CD4-positive, alpha-beta T cell (primary cell): ENCODE results near the gene ESRRG. TPM values are rescaled to one million over a fixed set of nuclear protein-coding genes. Genes with fewer than 3 reads are reported as not detected.

ENCODE experiments used
- ATAC-seq: fragments of 200-7000 bp; cut with Tn5 transposase; one replicate; pipeline ENCODE4 v1.10.0; 2022; ENCODE audit warnings: mild to moderate bottlenecking; ENCODE audit not compliant: poor library complexity
- CTCF ChIA-PET: fragments of 350-600 bp; sonication (Branson Sonifier 250); formaldehyde crosslinking; loops from one replicate; lab custom pipeline; 2021; ENCODE audit warnings: antibody characterized with exemption, inconsistent platforms; lab: Charles Lee
- POLR2A ChIA-PET: fragments of 350-600 bp; sonication (Branson Sonifier 250); formaldehyde crosslinking; loops from one replicate; lab custom pipeline; 2021; ENCODE audit warnings: antibody characterized with exemption, inconsistent platforms; lab: Charles Lee
- DNase-seq, 14 experiments: peaks; one replicate each; pipeline ENCODE4 v3.0.0-alpha.2; 2013 to 2020; ENCODE audit warnings: mixed read lengths in 2 of 14
- H3K27ac ChIP-seq, 2 donors: one replicate each; pipeline versions ENCODE4 v1.5.1 to v1.7.0; 2013; ENCODE audit warnings: low read length in 2 of 2, low read depth in 1 of 2, mild to moderate bottlenecking in 1 of 2
- H3K27me3 ChIP-seq, 2 experiments: 1 replicate in 1 of 2; 2 replicates in 1 of 2; pipeline versions ENCODE4 v1.6.1 to v1.7.0; 2013; ENCODE audit warnings: low read length in 2 of 2, control low read depth in 1 of 2, mild to moderate bottlenecking in 1 of 2, moderate library complexity in 1 of 2; ENCODE audit not compliant: insufficient read depth in 2 of 2, control insufficient read depth in 1 of 2
- H3K36me3 ChIP-seq: one replicate; pipeline ENCODE4 v1.6.1; 2013; ENCODE audit warnings: low read length, control low read depth; ENCODE audit not compliant: insufficient read depth
- H3K4me1 ChIP-seq: one replicate; pipeline ENCODE4 v1.6.1; 2013; ENCODE audit warnings: low read length, control low read depth; ENCODE audit not compliant: insufficient read depth
- H3K4me3 ChIP-seq: one replicate; pipeline ENCODE4 v1.5.1; 2013; ENCODE audit warnings: mild to moderate bottlenecking, low read length, moderate library complexity
- H3K9me3 ChIP-seq, 2 experiments: 1 replicate in 1 of 2; 2 replicates in 1 of 2; pipeline versions ENCODE4 v1.6.1 to v1.7.0; 2013; ENCODE audit warnings: low read length in 2 of 2, mild to moderate bottlenecking in 2 of 2, control low read depth in 1 of 2, moderate library complexity in 1 of 2; ENCODE audit not compliant: control insufficient read depth in 1 of 2, insufficient read depth in 1 of 2
- H3K27ac Mint-ChIP-seq: one replicate; pipeline ENCODE4 v1.8.0; 2020; ENCODE audit warnings: mixed read lengths
- H3K27me3 Mint-ChIP-seq: one replicate; pipeline ENCODE4 v1.8.0; 2021; ENCODE audit warnings: mixed read lengths
- H3K36me3 Mint-ChIP-seq: one replicate; pipeline ENCODE4 v1.8.0; 2021; ENCODE audit warnings: low read depth, mixed read lengths
- H3K4me1 Mint-ChIP-seq: one replicate; pipeline ENCODE4 v1.8.0; 2021; ENCODE audit warnings: low read depth, mixed read lengths
- H3K4me3 Mint-ChIP-seq: one replicate; pipeline ENCODE4 v1.8.0; 2020; ENCODE audit warnings: mild to moderate bottlenecking, mixed read lengths
- H3K9me3 Mint-ChIP-seq: one replicate; pipeline ENCODE4 v1.8.0; 2020; ENCODE audit warnings: mixed read lengths
- CTCF ChIP-seq: fragments of 200-600 bp; IDR thresholded peaks from one replicate; pipeline ENCODE4 v1.8.0; 2022; ENCODE audit warnings: antibody characterized with exemption, mild to moderate bottlenecking
- intact Hi-C, 2 experiments: fragments of 100-400 bp; cut with DNase I in 1 of 2; cut with micrococcal nuclease in 1 of 2; formaldehyde crosslinking; loops; one replicate each; pipeline versions ENCODE4 v1.15.1 to v1.9.0; 2023 to 2025; cut with DNase I, micrococcal nuclease
- total RNA-seq, 174 experiments: library from RNA in 2 of 174; stranded (reverse) in 2 of 174; gene quantifications; one replicate each; pipeline ENCODE4 v1.2.3 and lab custom pipeline; 2021 to 2026

Gene ESRRG
- total RNA-seq, 2 experiments from 2014 or later, result not detected

- Mint-ChIP-seq H3K27me3 (no peaks in the 10 kb centered on the region), H3K36me3 (no peaks in the 10 kb centered on the region), H3K27ac (no peak overlapping the region), H3K4me1 (no peaks in the 10 kb centered on the region), H3K4me3 (no peak overlapping the region), H3K9me3 (no peaks in the 10 kb centered on the region)
- Histone ChIP-seq H3K4me1 (no peaks in the 10 kb centered on the region), H3K27ac (no peak overlapping the region), H3K9me3 (no peaks in the 10 kb centered on the region), H3K4me3 (no peak overlapping the region), H3K27me3 (no peaks in the 10 kb centered on the region), H3K36me3 (no peaks in the 10 kb centered on the region)
- ATAC-seq (no peak), DNase-seq (no peak)
- no peak for TF ChIP-seq CTCF
- ChIA-PET CTCF (no interaction called here), POLR2A (no interaction called here)
- intact Hi-C loops, result no loop called here
Observed at GRCh38 chr1:216518844-216519627, 204.2 kb downstream of the ESRRG start.

DNA sequence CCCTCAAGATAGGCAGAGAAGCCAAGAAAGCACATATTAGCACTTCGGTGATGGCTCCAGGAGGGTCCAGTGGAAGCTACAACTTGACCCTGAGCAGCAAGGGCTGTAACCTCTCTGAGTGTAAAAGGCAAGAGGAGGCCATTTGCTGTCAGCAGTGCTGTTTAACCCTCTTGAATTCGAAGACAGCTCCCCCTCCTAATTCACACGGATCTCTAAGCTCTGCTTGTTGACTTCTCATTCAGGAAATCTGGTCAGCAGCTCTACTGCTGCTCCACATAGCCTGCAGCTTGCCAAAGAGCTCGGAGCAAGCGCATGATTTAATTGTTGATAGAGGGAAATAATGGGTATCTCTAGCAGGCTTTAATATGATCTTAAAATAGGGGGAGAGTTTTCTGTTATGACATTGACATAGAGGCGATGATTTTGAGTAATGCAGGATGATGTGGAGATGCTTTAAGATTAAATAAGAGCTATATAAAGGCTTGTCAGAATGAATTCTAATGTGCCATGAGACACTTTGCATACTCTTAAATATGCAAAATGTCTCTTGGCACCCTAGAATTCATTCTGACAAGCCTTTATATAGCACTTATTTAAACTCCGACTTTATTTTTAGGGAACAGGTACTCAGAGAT, 220.6 kb downstream of the ESRRG start:
- H3K4me1 Mint-ChIP-seq, result no peaks in the 10 kb centered on the region
- H3K9me3 Mint-ChIP-seq, result peaks cover 6% of the 10 kb centered on the region
- intact Hi-C loops, result no loop called here
- DNase-seq (no peak), ATAC-seq (no peak)
- H3K36me3 ChIP-seq, result no peaks in the 10 kb centered on the region
- H3K4me1 ChIP-seq, result no peaks in the 10 kb centered on the region
- H3K36me3 Mint-ChIP-seq, result no peaks in the 10 kb centered on the region
- no peak overlapping the region for H3K27ac Mint-ChIP-seq
- CTCF ChIA-PET, result no interaction called here
- no peak overlapping the region for H3K4me3 ChIP-seq
- H3K27me3 ChIP-seq, result no peaks in the 10 kb centered on the region
- POLR2A ChIA-PET, result no interaction called here
- H3K9me3 ChIP-seq, result no peaks in the 10 kb centered on the region
- no peak overlapping the region for H3K4me3 Mint-ChIP-seq
- TF ChIP-seq CTCF, result no peak
- H3K27ac ChIP-seq, result no peak overlapping the region
- no peaks in the 10 kb centered on the region for H3K27me3 Mint-ChIP-seq

DNA sequence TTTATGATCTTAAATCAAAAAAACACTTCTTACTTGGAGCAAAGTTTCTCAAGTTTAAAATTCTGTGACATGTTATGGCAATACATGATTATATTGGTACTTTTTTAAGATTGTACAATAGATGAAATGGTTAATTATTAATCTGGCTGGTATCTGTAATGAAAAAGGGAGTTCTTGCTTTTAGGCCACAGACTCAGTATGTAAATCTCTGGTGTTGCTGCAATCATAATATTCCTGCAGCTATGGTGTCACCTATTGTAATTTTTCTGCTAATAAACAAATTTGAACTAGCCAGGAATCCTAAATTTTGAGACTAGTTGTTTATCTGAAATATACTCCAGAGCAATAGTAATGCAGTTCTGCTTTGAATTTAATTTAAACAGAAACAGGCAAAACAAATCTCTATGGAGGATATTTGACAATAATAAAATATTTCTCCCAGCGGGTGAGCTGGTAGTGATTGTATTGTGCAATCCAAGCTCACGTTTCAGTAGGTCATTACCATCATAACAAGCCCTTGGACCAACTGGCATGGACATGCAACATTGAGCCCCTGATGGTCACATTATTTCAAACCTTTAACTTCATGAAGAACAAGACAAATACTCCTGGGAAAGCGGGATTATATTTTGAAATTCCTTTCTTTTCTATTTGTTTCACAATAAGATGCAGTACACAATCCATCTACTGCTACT, 222.8 kb downstream of the ESRRG start:
- POLR2A ChIA-PET, result no interaction called here
- Mint-ChIP-seq H3K36me3 (no peaks in the 10 kb centered on the region), H3K27ac (no peak overlapping the region), H3K9me3 (peaks cover 6% of the 10 kb centered on the region), H3K4me1 (no peaks in the 10 kb centered on the region), H3K27me3 (no peaks in the 10 kb centered on the region), H3K4me3 (no peak overlapping the region)
- DNase-seq (no peak), ATAC-seq (no peak)
- Histone ChIP-seq H3K9me3 (no peaks in the 10 kb centered on the region), H3K36me3 (no peaks in the 10 kb centered on the region), H3K27me3 (no peaks in the 10 kb centered on the region), H3K4me1 (no peaks in the 10 kb centered on the region), H3K27ac (no peak overlapping the region), H3K4me3 (no peak overlapping the region)
- intact Hi-C loops, result no loop called here
- CTCF ChIA-PET, result no interaction called here
- TF ChIP-seq CTCF, result no peak
